ENCODE measurements around the gene ZSCAN1. TPM values are rescaled to one million over a fixed set of nuclear protein-coding genes. Genes with fewer than 3 reads are reported as not detected.

ZSCAN1 gene
- total and polyA plus RNA-seq, 4 donors: 0.30 to 1.7 (median 0.88) TPM

DNA sequence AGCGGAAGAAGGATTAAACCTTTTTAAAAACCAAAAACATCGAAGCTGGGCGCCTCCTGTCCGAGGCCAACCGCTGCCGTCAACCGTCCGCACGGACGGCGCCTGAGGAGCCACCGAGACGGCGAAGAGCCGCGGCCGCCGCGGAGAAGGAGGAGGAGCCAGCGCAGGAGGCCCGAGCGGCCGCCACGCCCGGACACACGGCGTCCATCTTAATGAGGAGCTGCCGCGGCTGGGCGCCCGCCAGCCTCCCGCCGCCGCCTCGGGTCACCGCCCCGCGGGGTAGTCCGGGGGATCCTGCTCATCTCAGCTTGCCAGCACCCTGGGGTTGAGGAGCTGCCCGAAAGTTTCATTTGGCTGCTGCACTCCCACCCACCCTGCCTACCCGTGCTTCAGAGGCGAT, 10.6 kb downstream of the ZSCAN1 start:
- no peak overlapping the region for H3K4me3 ChIP-seq
- no peaks in the 10 kb centered on the region for H3K4me1 ChIP-seq (ENCODE audit: control insufficient read depth in 5 of 5, insufficient read depth in 5 of 5, low read length in 5 of 5)
- H3K27me3 ChIP-seq (ENCODE audit: control insufficient read depth in 3 of 3, insufficient read depth in 3 of 3, low read length in 2 of 3): no peaks in the 10 kb centered on the region
- WGBS, 2 donors: 56 to 82% methylated on average over 40 to 42 of the region's 42 CpGs
- H3K9ac ChIP-seq (ENCODE audit: insufficient read depth in 1 of 2, low read length in 2 of 2): no peak overlapping the region
- DNase-seq (no peak), ATAC-seq (ENCODE audit: insufficient read depth, low FRiP score) (no peak)
- H3K9me3 ChIP-seq (ENCODE audit: control insufficient read depth in 4 of 4, insufficient read depth in 3 of 4, low read length in 3 of 4): peaks cover 0 to 77% (median 5%) of the 10 kb centered on the region in 4 donors
- no peak overlapping the region for H3K27ac ChIP-seq (ENCODE audit: low read depth in 1 of 2, low read length in 1 of 2)
- TF ChIP-seq CTCF (IDR thresholded peaks at IDR 0.05; ENCODE audit: control extremely low read depth, extremely low read depth): no peak
- no peaks in the 10 kb centered on the region for H3K36me3 ChIP-seq (ENCODE audit: control insufficient read depth in 4 of 4, insufficient read depth in 4 of 4, low read length in 4 of 4)

DNA sequence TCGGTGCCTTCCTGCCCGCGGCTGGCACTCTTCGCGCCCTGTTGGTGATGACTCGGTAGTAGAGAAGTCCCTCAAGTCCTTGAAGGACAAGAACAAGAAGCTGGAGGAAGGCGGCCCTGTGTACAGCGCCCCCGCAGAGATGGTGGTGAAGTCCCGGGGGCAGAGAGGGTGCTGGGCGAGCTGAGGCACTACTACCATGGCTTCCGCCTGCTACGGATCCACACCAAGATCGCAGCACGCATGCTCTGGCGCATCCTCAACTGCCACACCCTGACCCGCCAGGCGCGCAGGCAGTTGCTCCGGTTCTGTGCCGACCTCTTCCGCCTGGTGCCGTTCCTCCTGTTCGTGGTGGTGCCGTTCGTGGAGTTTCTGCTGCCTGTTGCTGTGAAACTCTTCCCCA, 11.1 kb downstream of the ZSCAN1 start:
- no peak for TF ChIP-seq CTCF (IDR thresholded peaks at IDR 0.05; ENCODE audit: control extremely low read depth, extremely low read depth)
- DNase-seq (no peak), ATAC-seq (ENCODE audit: insufficient read depth, low FRiP score) (no peak)
- no peak overlapping the region for H3K27ac ChIP-seq (ENCODE audit: low read depth in 1 of 2, low read length in 1 of 2)
- H3K27me3 ChIP-seq (ENCODE audit: control insufficient read depth in 3 of 3, insufficient read depth in 3 of 3, low read length in 2 of 3): no peaks in the 10 kb centered on the region
- 92 to 96% methylated on average over 26 of the region's 26 CpGs for WGBS, 2 donors
- H3K9ac ChIP-seq (ENCODE audit: insufficient read depth in 1 of 2, low read length in 2 of 2): no peak overlapping the region
- H3K9me3 ChIP-seq (ENCODE audit: control insufficient read depth in 4 of 4, insufficient read depth in 3 of 4, low read length in 3 of 4): peaks cover 0 to 79% (median 8%) of the 10 kb centered on the region in 4 donors
- H3K4me1 ChIP-seq (ENCODE audit: control insufficient read depth in 5 of 5, insufficient read depth in 5 of 5, low read length in 5 of 5): no peaks in the 10 kb centered on the region
- H3K4me3 ChIP-seq: no peak overlapping the region
- H3K36me3 ChIP-seq (ENCODE audit: control insufficient read depth in 4 of 4, insufficient read depth in 4 of 4, low read length in 4 of 4): no peaks in the 10 kb centered on the region

- Histone ChIP-seq H3K27me3 (ENCODE audit: control insufficient read depth in 3 of 3, insufficient read depth in 3 of 3, low read length in 2 of 3) (no peaks in the 10 kb centered on the region), H3K9ac (ENCODE audit: insufficient read depth in 1 of 2, low read length in 2 of 2) (no peak overlapping the region), H3K4me3 (no peak overlapping the region), H3K27ac (ENCODE audit: low read depth in 1 of 2, low read length in 1 of 2) (no peak overlapping the region), H3K4me1 (ENCODE audit: control insufficient read depth in 5 of 5, insufficient read depth in 5 of 5, low read length in 5 of 5) (no peaks in the 10 kb centered on the region), H3K36me3 (ENCODE audit: control insufficient read depth in 4 of 4, insufficient read depth in 4 of 4, low read length in 4 of 4) (no peaks in the 10 kb centered on the region), H3K9me3 (ENCODE audit: control insufficient read depth in 4 of 4, insufficient read depth in 3 of 4, low read length in 3 of 4) (peaks cover 0 to 72% (median 8%) of the 10 kb centered on the region in 4 donors)
- no peak for TF ChIP-seq CTCF (IDR thresholded peaks at IDR 0.05; ENCODE audit: control extremely low read depth, extremely low read depth)
- ATAC-seq (ENCODE audit: insufficient read depth, low FRiP score) (no peak), DNase-seq (no peak)
- WGBS, 2 donors: 93 to 97% methylated on average over 24 of the region's 24 CpGs
These were observed 11.7 kb downstream of the ZSCAN1 start for GRCh38 chr19:58045411-58046050.

GRCh38 chr19:58046856-58047255, 13.0 kb downstream of the ZSCAN1 start:
- DNase-seq: no peak
- WGBS, 2 donors: 83 to 89% methylated on average over 7 of the region's 7 CpGs
- no peaks in the 10 kb centered on the region for H3K4me1 ChIP-seq (ENCODE audit: control insufficient read depth in 5 of 5, insufficient read depth in 5 of 5, low read length in 5 of 5)
- H3K36me3 ChIP-seq (ENCODE audit: control insufficient read depth in 4 of 4, insufficient read depth in 4 of 4, low read length in 4 of 4): peaks cover 0 to 3% (median 0%) of the 10 kb centered on the region in 4 donors
- no peak for ATAC-seq (ENCODE audit: insufficient read depth, low FRiP score)
- TF ChIP-seq CTCF (IDR thresholded peaks at IDR 0.05; ENCODE audit: control extremely low read depth, extremely low read depth): no peak
- no peak overlapping the region for H3K9ac ChIP-seq (ENCODE audit: insufficient read depth in 1 of 2, low read length in 2 of 2)
- no peak overlapping the region for H3K4me3 ChIP-seq
- H3K27ac ChIP-seq (ENCODE audit: low read depth in 1 of 2, low read length in 1 of 2): no peak overlapping the region
- no peaks in the 10 kb centered on the region for H3K27me3 ChIP-seq (ENCODE audit: control insufficient read depth in 3 of 3, insufficient read depth in 3 of 3, low read length in 2 of 3)
- H3K9me3 ChIP-seq (ENCODE audit: control insufficient read depth in 4 of 4, insufficient read depth in 3 of 4, low read length in 3 of 4): peaks cover 0 to 70% (median 10%) of the 10 kb centered on the region in 4 donors

Data from lung (tissue), 12 donors.